ENCODE measurements around the gene RBM20. TPM values are rescaled to one million over a fixed set of nuclear protein-coding genes. Genes with fewer than 3 reads are reported as not detected.
"Not testable (repeated sequence)": the region's sequence is repeated elsewhere in the genome, so short reads cannot be mapped to it uniquely, and the experiment has no call there.

Gene RBM20
- total RNA-seq, 1 donor from 2014 or later = 101 TPM

DNA sequence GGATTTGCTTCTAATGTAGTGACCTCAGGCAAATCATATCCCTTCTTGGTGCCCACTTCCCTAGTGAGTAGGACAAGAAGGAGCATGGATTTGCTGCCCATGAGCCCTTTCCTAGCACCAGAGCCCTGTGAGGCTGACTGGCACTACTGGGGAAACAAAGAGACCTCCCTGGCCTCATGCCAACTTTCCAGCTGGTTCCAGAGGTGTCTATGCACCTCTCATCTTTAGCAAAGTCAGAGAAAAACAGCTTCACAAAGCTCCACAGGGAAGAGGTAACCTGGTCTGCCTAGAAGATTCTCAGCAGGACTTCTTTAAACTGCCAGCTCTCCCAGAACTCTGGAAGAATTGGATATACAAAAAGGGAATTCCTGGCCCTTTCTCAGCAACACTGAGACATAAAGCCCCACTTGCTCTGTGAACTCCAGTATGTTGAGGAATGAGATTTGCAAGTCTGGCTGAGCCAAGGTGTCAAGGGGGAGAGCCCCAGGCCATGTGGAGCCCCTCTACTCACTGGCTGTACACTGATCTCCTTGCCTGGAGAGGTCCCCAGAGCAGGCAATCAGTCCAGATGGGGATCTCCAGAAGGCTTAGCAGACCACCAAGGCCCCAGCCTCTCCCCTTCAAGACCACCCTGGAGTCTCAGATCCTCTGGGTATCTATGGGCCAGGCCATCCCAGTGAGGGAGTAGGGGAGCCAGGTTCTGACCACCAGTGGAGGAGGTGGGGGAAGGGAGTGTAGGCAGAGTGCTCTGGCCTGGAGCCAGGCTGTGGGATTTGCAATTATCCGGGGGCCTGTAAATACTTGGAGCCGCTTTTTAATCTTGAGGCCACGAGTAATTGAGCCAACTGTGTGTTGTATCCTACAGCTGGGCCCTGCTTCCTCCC lies 24.4 kb upstream of the RBM20 start:
- Histone ChIP-seq H3K27ac (replicated peaks) (no peak overlapping the region), H3K27me3 (ENCODE audit: low read depth) (no peaks in the 10 kb centered on the region), H3K9me3 (replicated peaks) (peaks cover 10% of the 10 kb centered on the region), H3K4me3 (no peak overlapping the region), H3K4me1 (peaks cover 3% of the 10 kb centered on the region), H3K36me3 (no peaks in the 10 kb centered on the region)
- no peak for DNase-seq
- TF ChIP-seq, protein P1, sequence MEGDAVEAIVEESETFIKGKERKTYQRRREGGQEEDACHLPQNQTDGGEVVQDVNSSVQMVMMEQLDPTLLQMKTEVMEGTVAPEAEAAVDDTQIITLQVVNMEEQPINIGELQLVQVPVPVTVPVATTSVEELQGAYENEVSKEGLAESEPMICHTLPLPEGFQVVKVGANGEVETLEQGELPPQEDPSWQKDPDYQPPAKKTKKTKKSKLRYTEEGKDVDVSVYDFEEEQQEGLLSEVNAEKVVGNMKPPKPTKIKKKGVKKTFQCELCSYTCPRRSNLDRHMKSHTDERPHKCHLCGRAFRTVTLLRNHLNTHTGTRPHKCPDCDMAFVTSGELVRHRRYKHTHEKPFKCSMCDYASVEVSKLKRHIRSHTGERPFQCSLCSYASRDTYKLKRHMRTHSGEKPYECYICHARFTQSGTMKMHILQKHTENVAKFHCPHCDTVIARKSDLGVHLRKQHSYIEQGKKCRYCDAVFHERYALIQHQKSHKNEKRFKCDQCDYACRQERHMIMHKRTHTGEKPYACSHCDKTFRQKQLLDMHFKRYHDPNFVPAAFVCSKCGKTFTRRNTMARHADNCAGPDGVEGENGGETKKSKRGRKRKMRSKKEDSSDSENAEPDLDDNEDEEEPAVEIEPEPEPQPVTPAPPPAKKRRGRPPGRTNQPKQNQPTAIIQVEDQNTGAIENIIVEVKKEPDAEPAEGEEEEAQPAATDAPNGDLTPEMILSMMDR (IDR thresholded peaks at IDR 0.05; ENCODE audit: borderline replicate concordance) = no peak
- intact Hi-C loops (cut with micrococcal nuclease) = no loop called here

DNA sequence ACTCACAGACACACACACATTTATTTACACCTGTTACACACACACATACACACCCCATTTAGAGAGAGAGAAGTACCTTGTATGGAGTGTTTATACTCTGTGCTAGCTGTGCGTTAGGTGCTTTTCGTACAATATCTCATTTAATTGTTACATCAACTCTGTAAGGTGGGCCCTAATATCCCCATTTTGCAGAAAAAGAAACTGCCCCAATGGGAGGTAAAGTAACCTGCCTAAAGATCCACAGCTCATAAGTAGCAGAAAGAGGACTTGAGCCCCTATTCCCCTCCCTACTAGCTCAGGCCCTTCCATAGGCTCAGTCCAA lies 23.8 kb upstream of the RBM20 start:
- H3K4me1 ChIP-seq = no peaks in the 10 kb centered on the region
- intact Hi-C loops (cut with micrococcal nuclease) = no loop called here
- H3K9me3 ChIP-seq (replicated peaks) = peaks cover 10% of the 10 kb centered on the region
- H3K4me3 ChIP-seq = no peak overlapping the region
- H3K36me3 ChIP-seq = no peaks in the 10 kb centered on the region
- TF ChIP-seq, protein P1 (IDR thresholded peaks at IDR 0.05; ENCODE audit: borderline replicate concordance) = no peak
- H3K27ac ChIP-seq (replicated peaks) = no peak overlapping the region
- no peaks in the 10 kb centered on the region for H3K27me3 ChIP-seq (ENCODE audit: low read depth)
- DNase-seq = no peak

DNA sequence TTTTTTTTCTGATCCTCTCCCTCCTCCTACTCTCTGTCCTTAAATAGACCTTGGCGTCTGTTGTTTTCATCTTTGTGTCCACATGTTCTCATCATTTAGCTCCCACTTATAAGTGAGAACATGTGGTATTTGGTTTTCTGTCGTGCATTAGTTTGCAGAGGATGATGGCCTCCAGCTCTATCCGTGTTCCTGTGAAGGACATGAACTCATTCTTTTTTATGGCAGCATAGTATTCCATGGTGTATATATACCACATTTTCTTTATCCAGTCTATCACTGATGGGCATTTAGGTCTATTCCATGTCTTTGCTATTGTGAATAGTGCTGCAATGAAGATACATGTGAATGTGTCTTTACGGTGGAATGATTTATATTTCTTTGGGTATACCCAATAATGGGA lies 20.8 kb upstream of the RBM20 start:
- intact Hi-C loops (cut with micrococcal nuclease); H3K9me3 ChIP-seq (replicated peaks); H3K36me3 ChIP-seq; H3K4me3 ChIP-seq; H3K27ac ChIP-seq (replicated peaks); DNase-seq; H3K27me3 ChIP-seq (ENCODE audit: low read depth); H3K4me1 ChIP-seq: not testable (repeated sequence)

DNA sequence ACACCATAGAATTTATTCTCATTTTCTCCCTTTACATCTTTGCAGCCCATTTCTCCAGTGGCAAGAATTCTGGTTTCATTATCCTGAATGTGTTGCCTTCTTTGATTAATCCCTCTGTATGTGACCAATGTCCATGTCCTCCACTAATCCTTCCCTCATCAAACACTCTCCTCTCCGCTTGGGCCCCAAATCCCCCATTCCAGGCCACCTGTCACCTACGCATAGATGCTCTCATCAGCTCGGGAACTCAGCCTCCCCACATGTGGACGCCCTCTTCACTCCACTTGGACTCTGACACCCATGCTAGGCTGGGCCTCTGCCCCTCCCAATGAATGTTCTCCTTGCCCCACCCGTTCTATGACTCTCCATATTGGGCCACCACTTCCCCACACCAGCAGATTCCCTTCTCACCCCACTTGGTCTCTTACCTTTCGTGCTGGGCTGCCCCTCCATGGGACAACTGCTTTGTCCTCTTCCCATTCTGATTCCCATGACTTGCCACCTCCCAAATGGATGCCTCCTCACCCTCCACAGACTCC lies 18.7 kb upstream of the RBM20 start:
- H3K27me3 ChIP-seq (ENCODE audit: low read depth) = no peaks in the 10 kb centered on the region
- no peak for DNase-seq
- no peak overlapping the region for H3K27ac ChIP-seq (replicated peaks)
- H3K9me3 ChIP-seq (replicated peaks) = peaks cover 10% of the 10 kb centered on the region
- H3K36me3 ChIP-seq = no peaks in the 10 kb centered on the region
- H3K4me3 ChIP-seq = no peak overlapping the region
- peaks cover 12% of the 10 kb centered on the region for H3K4me1 ChIP-seq
- TF ChIP-seq, protein P1 (IDR thresholded peaks at IDR 0.05; ENCODE audit: borderline replicate concordance) = no peak
- intact Hi-C loops (cut with micrococcal nuclease) = no loop called here

DNA sequence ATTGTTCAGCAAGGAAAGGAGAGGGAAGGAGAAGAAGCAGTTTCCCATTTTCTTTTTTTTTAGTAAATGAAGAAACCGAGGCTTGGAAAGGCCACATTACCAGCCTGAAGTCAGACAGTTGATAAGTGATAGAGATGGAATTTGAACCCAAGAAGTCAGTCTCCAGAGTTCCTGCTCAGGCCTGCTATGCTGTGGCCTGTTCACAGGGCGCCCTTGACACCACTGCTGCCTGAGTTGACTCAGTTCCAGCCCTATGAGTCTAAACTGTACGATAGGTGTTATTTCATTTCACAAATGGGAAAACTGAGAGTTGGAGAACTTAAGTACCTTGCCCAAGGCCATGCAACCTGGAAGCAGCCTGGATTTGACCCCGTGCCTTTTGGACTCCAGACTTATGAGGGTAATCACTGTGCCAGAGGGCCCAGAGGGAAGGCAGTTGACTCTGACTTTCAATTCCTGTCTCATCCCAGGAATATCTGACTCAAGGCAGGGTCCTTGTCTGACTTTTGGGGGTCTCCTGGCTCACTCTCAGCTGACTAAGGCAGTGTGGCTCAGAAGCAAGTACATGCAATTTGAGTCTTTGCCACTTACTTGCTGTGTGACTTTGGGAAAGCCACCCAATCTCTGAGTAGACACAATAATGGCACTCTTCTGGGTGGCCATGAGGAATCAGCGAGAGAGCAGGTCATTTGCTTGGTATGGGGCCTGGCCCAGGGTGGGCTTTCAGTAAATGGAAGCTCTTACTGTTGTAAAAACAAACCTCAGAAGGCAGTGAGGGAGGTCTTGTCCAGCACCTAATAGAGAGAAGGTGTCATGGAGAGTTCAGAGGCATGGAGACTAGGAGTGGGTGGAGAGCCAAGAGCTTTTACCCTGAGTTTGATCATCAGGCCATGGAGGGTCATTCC lies 17.9 kb upstream of the RBM20 start:
- no peak for DNase-seq
- TF ChIP-seq, protein P1 (IDR thresholded peaks at IDR 0.05; ENCODE audit: borderline replicate concordance) = no peak
- H3K4me1 ChIP-seq = peaks cover 13% of the 10 kb centered on the region
- H3K9me3 ChIP-seq (replicated peaks) = peaks cover 7% of the 10 kb centered on the region
- H3K27ac ChIP-seq (replicated peaks) = no peak overlapping the region
- H3K27me3 ChIP-seq (ENCODE audit: low read depth) = no peaks in the 10 kb centered on the region
- H3K36me3 ChIP-seq = no peaks in the 10 kb centered on the region
- H3K4me3 ChIP-seq = no peak overlapping the region
- intact Hi-C loops (cut with micrococcal nuclease) = no loop called here

Data from left ventricle myocardium inferior (tissue), 1 donor.